ENCODE data around the gene PCBP3. TPM values are rescaled to one million over a fixed set of nuclear protein-coding genes. Genes with fewer than 3 reads are reported as not detected.
"Not testable (repeated sequence)": the region's sequence is repeated elsewhere in the genome, so short reads cannot be mapped to it uniquely, and the experiment has no call there.

Gene PCBP3
- total RNA-seq, 1 donor from 2014 or later = not detected

- no peak for ATAC-seq (ENCODE audit: low read depth)
- intact Hi-C loops (cut with micrococcal nuclease) = no loop called here
- ChIA-PET POLR2A (no interaction called here), CTCF (no interaction called here)
- no peak for TF ChIP-seq CTCF (IDR thresholded peaks at IDR 0.05)
- Mint-ChIP-seq H3K27me3 (peaks cover 11% of the 10 kb centered on the region), H3K4me1 (peaks cover 3% of the 10 kb centered on the region), H3K27ac (no peak overlapping the region), H3K4me3 (no peak overlapping the region), H3K9me3 (no peaks in the 10 kb centered on the region), H3K36me3 (ENCODE audit: low read depth) (no peaks in the 10 kb centered on the region)
- no peak for DNase-seq
These were observed 206.1 kb downstream of the PCBP3 start for GRCh38 chr21:45849651-45850050.

GRCh38 chr21:45850181-45850580, 206.7 kb downstream of the PCBP3 start:
- H3K4me1 Mint-ChIP-seq = peaks cover 3% of the 10 kb centered on the region
- ChIA-PET CTCF (no interaction called here), POLR2A (no interaction called here)
- no peak overlapping the region for H3K27ac Mint-ChIP-seq
- H3K4me3 Mint-ChIP-seq = no peak overlapping the region
- no peaks in the 10 kb centered on the region for H3K9me3 Mint-ChIP-seq
- intact Hi-C loops (cut with micrococcal nuclease) = no loop called here
- DNase-seq = no peak
- ATAC-seq (ENCODE audit: low read depth) = no peak
- H3K36me3 Mint-ChIP-seq (ENCODE audit: low read depth) = no peaks in the 10 kb centered on the region
- TF ChIP-seq CTCF (IDR thresholded peaks at IDR 0.05) = no peak
- H3K27me3 Mint-ChIP-seq = peaks cover 13% of the 10 kb centered on the region

- H3K4me3 Mint-ChIP-seq; POLR2A ChIA-PET; H3K4me1 Mint-ChIP-seq; ATAC-seq (ENCODE audit: low read depth); H3K9me3 Mint-ChIP-seq; CTCF ChIA-PET; DNase-seq; H3K36me3 Mint-ChIP-seq (ENCODE audit: low read depth); intact Hi-C loops (cut with micrococcal nuclease); H3K27ac Mint-ChIP-seq: not testable (repeated sequence)
- peaks cover 13% of the 10 kb centered on the region for H3K27me3 Mint-ChIP-seq
These were observed 208.9 kb downstream of the PCBP3 start for GRCh38 chr21:45852386-45852785.

- DNase-seq (no peak), ATAC-seq (ENCODE audit: low read depth) (no peak)
- Mint-ChIP-seq H3K9me3 (no peaks in the 10 kb centered on the region), H3K27ac (no peak overlapping the region), H3K36me3 (ENCODE audit: low read depth) (no peaks in the 10 kb centered on the region), H3K4me3 (no peak overlapping the region), H3K27me3 (peaks cover 9% of the 10 kb centered on the region), H3K4me1 (peaks cover 3% of the 10 kb centered on the region)
- intact Hi-C loops (cut with micrococcal nuclease) = no loop called here
- CTCF ChIA-PET = no interaction called here
- POLR2A ChIA-PET = no interaction called here
- TF ChIP-seq CTCF (IDR thresholded peaks at IDR 0.05) = no peak
These were observed 209.4 kb downstream of the PCBP3 start for GRCh38 chr21:45852886-45853400.

GRCh38 chr21:45853703-45854342, 210.3 kb downstream of the PCBP3 start:
- Mint-ChIP-seq H3K9me3 (no peaks in the 10 kb centered on the region), H3K4me1 (peaks cover 3% of the 10 kb centered on the region), H3K27ac (no peak overlapping the region), H3K36me3 (ENCODE audit: low read depth) (no peaks in the 10 kb centered on the region), H3K4me3 (no peak overlapping the region), H3K27me3 (peaks cover 6% of the 10 kb centered on the region)
- no peak for ATAC-seq (ENCODE audit: low read depth)
- TF ChIP-seq CTCF (IDR thresholded peaks at IDR 0.05) = no peak
- CTCF ChIA-PET = no interaction called here
- POLR2A ChIA-PET = interaction anchor here (0.6 kb wide), 1 partner anchor 672 kb away, joined by 3 read pairs; no protein-coding TSS in a partner anchor
- DNase-seq = no peak
- intact Hi-C loops (cut with micrococcal nuclease) = no loop called here
